ENCODE data around the gene FOXJ2.
"Not testable (repeated sequence)": the region's sequence is repeated elsewhere in the genome, so short reads cannot be mapped to it uniquely, and the experiment has no call there.

- TF ChIP-seq CTCF, EZH2, EZH2phosphoT487 (IDR thresholded peaks at IDR 0.05): not testable (repeated sequence)
Observed at GRCh38 chr12:8004897-8005296, 27.6 kb upstream of the FOXJ2 start.

Measured in neural progenitor cell (in vitro differentiated cells).